ENCODE results near the gene TBC1D22A.

GRCh38 chr22:46792061-46792796 lies 29.8 kb downstream of the TBC1D22A start:
- TF ChIP-seq RFX5 (IDR thresholded peaks at IDR 0.05; ENCODE audit: low read depth, low read length): no peak
- no peak for TF ChIP-seq EZH2 (IDR thresholded peaks at IDR 0.05; ENCODE audit: borderline replicate concordance, control insufficient read depth, low read depth, low read length)
- TF ChIP-seq NR2C2 (IDR thresholded peaks at IDR 0.05; ENCODE audit: borderline replicate concordance, control insufficient read depth, insufficient read length, low read depth): no peak
- no peak for TF ChIP-seq SP1 (IDR thresholded peaks at IDR 0.05; ENCODE audit: low read depth, low read length)
- no peak for TF ChIP-seq POLR2A (IDR thresholded peaks at IDR 0.05; ENCODE audit: low read depth, low read length)
- no peak for TF ChIP-seq RAD51 (IDR thresholded peaks at IDR 0.05)
- no peak for TF ChIP-seq USF1 (IDR thresholded peaks at IDR 0.05; ENCODE audit: borderline replicate concordance, extremely low read length, insufficient read depth, low read depth, low read length)
- TF ChIP-seq MAX (IDR thresholded peaks at IDR 0.05; ENCODE audit: low read depth, low read length): no peak
- TF ChIP-seq MTA2 (IDR thresholded peaks at IDR 0.05; ENCODE audit: low read depth): no peak
- TF ChIP-seq SMC3 (IDR thresholded peaks at IDR 0.05; ENCODE audit: borderline replicate concordance, low read length): no peak

Data from GM12878 (cell line).